Measurements from ENCODE around the gene BRI3.

BRI3 gene

GRCh38 chr7:98252425-98253054 lies 28.9 kb upstream of the BRI3 start:
- no peak for DNase-seq (ENCODE audit: low spot score)
- Histone ChIP-seq H3K27ac (peak overlapping the region; percentile 64 to 84), H3K4me3 (peak overlapping the region; percentile 92)
- TF ChIP-seq CTCF (IDR thresholded peaks at IDR 0.05): no peak

GRCh38 chr7:98254516-98254915 lies 27.0 kb upstream of the BRI3 start:
- Histone ChIP-seq H3K4me3 (no peak overlapping the region), H3K27ac (no peak overlapping the region)
- DNase-seq (ENCODE audit: low spot score): no peak
- TF ChIP-seq CTCF (IDR thresholded peaks at IDR 0.05): no peak

GRCh38 chr7:98254951-98255610 lies 26.4 kb upstream of the BRI3 start:
- DNase-seq (ENCODE audit: low spot score): no peak
- TF ChIP-seq CTCF (IDR thresholded peaks at IDR 0.05): no peak
- Histone ChIP-seq H3K4me3 (no peak overlapping the region), H3K27ac (no peak overlapping the region)

GRCh38 chr7:98256431-98256830 lies 25.1 kb upstream of the BRI3 start:
- no peak overlapping the region for H3K4me3 ChIP-seq
- no peak for DNase-seq (ENCODE audit: low spot score)
- TF ChIP-seq CTCF (IDR thresholded peaks at IDR 0.05): no peak
- H3K27ac ChIP-seq: no peak overlapping the region

- no peak for TF ChIP-seq CTCF (IDR thresholded peaks at IDR 0.05)
- DNase-seq (ENCODE audit: low spot score): no peak
- Histone ChIP-seq H3K4me3 (no peak overlapping the region), H3K27ac (no peak overlapping the region)
These were observed 23.8 kb upstream of the BRI3 start for GRCh38 chr7:98257701-98258100.

- Histone ChIP-seq H3K4me3 (no peak overlapping the region), H3K27ac (no peak overlapping the region)
- DNase-seq (ENCODE audit: low spot score): no peak
- TF ChIP-seq CTCF (IDR thresholded peaks at IDR 0.05): no peak
These were observed 15.6 kb upstream of the BRI3 start for GRCh38 chr7:98265841-98266271.

- no peak for TF ChIP-seq CTCF (IDR thresholded peaks at IDR 0.05)
- Histone ChIP-seq H3K27ac (no peak overlapping the region), H3K4me3 (no peak overlapping the region)
- no peak for DNase-seq (ENCODE audit: low spot score)
These were observed 14.6 kb upstream of the BRI3 start for GRCh38 chr7:98266840-98267239.
